ENCODE data around the gene SEZ6L. TPM values are rescaled to one million over a fixed set of nuclear protein-coding genes. Genes with fewer than 3 reads are reported as not detected.
A peak's percentile ranks its signal among the peaks of the same experiment; 100 is the strongest.

SEZ6L gene
- total RNA-seq, 1 donor from 2014 or later: 1.2 TPM

GRCh38 chr22:26172389-26172990 lies 3.2 kb downstream of the SEZ6L start:
- Mint-ChIP-seq H3K4me1 (ENCODE audit: unreplicated experiment) (peaks cover 14% of the 10 kb centered on the region), H3K36me3 (ENCODE audit: low read depth, unreplicated experiment) (no peaks in the 10 kb centered on the region), H3K27me3 (ENCODE audit: unreplicated experiment) (peaks cover 4% of the 10 kb centered on the region), H3K4me3 (ENCODE audit: unreplicated experiment) (no peak overlapping the region), H3K9me3 (ENCODE audit: unreplicated experiment) (no peaks in the 10 kb centered on the region), H3K27ac (ENCODE audit: unreplicated experiment) (no peak overlapping the region)
- peak; percentile 81 for TF ChIP-seq CTCF (IDR thresholded peaks at IDR 0.05; ENCODE audit: unreplicated experiment)
- DNase-seq (ENCODE audit: low spot score): peak; percentile 74

DNA sequence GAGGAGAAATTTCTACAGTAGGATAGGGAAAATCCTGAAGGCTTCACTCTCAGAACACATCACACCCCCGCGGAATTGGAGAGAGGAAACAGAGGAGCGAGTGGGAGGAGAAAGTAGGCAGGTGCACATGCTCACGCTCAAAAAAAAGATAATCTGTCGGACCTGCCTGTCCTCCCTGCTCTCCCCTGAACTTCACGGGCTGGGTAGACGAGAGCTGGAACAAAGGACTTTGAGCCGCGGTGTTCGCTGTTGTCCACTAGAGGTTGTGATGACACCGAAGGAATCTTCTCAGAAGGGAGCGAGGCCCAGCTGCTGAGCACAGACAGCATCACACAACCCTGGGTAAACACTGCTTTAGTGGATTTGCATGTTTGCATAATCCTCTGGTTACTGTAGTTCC lies 5.0 kb downstream of the SEZ6L start:
- DNase-seq (ENCODE audit: low spot score): peak; percentile 47
- H3K27ac Mint-ChIP-seq (ENCODE audit: unreplicated experiment): no peak overlapping the region
- H3K36me3 Mint-ChIP-seq (ENCODE audit: low read depth, unreplicated experiment): no peaks in the 10 kb centered on the region
- TF ChIP-seq CTCF (IDR thresholded peaks at IDR 0.05; ENCODE audit: unreplicated experiment): peak; percentile 38
- H3K4me3 Mint-ChIP-seq (ENCODE audit: unreplicated experiment): no peak overlapping the region
- H3K4me1 Mint-ChIP-seq (ENCODE audit: unreplicated experiment): peaks cover 5% of the 10 kb centered on the region
- H3K9me3 Mint-ChIP-seq (ENCODE audit: unreplicated experiment): no peaks in the 10 kb centered on the region
- H3K27me3 Mint-ChIP-seq (ENCODE audit: unreplicated experiment): peaks cover 1% of the 10 kb centered on the region

- H3K9me3 Mint-ChIP-seq (ENCODE audit: unreplicated experiment): no peaks in the 10 kb centered on the region
- H3K4me3 Mint-ChIP-seq (ENCODE audit: unreplicated experiment): no peak overlapping the region
- no peak for TF ChIP-seq CTCF (IDR thresholded peaks at IDR 0.05; ENCODE audit: unreplicated experiment)
- no peaks in the 10 kb centered on the region for H3K36me3 Mint-ChIP-seq (ENCODE audit: low read depth, unreplicated experiment)
- peaks cover 1% of the 10 kb centered on the region for H3K27me3 Mint-ChIP-seq (ENCODE audit: unreplicated experiment)
- no peak overlapping the region for H3K27ac Mint-ChIP-seq (ENCODE audit: unreplicated experiment)
- DNase-seq (ENCODE audit: low spot score): no peak
- no peaks in the 10 kb centered on the region for H3K4me1 Mint-ChIP-seq (ENCODE audit: unreplicated experiment)
Observed at GRCh38 chr22:26182723-26183122, 13.5 kb downstream of the SEZ6L start.

DNA sequence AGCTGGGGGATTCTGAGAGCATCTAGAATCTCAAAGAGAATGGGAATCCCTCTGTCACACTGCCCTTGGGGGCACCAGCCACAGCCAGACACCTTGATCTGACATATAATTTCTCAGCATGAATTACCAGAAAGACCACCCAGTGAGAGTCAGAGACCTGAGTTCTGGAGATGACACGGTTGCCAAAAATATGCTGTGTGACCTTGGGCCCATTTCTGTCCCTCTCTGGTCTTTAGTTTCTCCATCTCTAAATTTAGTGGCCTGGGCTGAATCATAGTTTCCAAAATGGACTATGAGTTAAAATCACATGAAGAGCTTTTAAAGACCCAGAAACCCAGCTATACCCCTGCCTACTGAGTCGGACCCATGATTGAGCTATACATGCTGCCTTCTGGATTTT lies 15.9 kb downstream of the SEZ6L start:
- no peaks in the 10 kb centered on the region for H3K27me3 Mint-ChIP-seq (ENCODE audit: unreplicated experiment)
- TF ChIP-seq CTCF (IDR thresholded peaks at IDR 0.05; ENCODE audit: unreplicated experiment): no peak
- no peaks in the 10 kb centered on the region for H3K4me1 Mint-ChIP-seq (ENCODE audit: unreplicated experiment)
- no peak overlapping the region for H3K4me3 Mint-ChIP-seq (ENCODE audit: unreplicated experiment)
- H3K36me3 Mint-ChIP-seq (ENCODE audit: low read depth, unreplicated experiment): no peaks in the 10 kb centered on the region
- H3K27ac Mint-ChIP-seq (ENCODE audit: unreplicated experiment): no peak overlapping the region
- DNase-seq (ENCODE audit: low spot score): no peak
- H3K9me3 Mint-ChIP-seq (ENCODE audit: unreplicated experiment): no peaks in the 10 kb centered on the region

DNA sequence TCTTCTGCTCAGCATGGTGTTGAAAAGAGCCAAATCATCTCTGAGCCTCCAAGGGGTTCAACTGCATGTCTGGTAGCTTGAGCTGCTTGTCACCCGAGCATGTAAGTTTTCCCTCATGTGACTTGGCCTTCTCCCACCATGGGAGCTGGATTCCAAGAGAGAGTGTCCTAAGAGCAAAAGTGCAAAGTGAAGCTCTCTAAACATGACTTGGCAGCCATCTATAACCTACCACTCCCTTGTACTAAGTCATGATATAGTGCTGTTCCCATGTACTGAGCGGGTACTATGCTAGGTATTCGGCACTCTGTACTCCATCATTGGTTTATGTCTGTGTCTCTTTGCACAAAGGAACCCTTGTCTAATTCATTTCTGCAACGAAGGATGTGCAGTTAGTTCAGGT lies 19.1 kb downstream of the SEZ6L start:
- no peak for DNase-seq (ENCODE audit: low spot score)
- Mint-ChIP-seq H3K27me3 (ENCODE audit: unreplicated experiment) (peaks cover 2% of the 10 kb centered on the region), H3K4me3 (ENCODE audit: unreplicated experiment) (no peak overlapping the region), H3K27ac (ENCODE audit: unreplicated experiment) (no peak overlapping the region), H3K4me1 (ENCODE audit: unreplicated experiment) (peaks cover 4% of the 10 kb centered on the region), H3K36me3 (ENCODE audit: low read depth, unreplicated experiment) (no peaks in the 10 kb centered on the region), H3K9me3 (ENCODE audit: unreplicated experiment) (no peaks in the 10 kb centered on the region)
- no peak for TF ChIP-seq CTCF (IDR thresholded peaks at IDR 0.05; ENCODE audit: unreplicated experiment)
